GM03348 (cell line): ENCODE data around the gene TNFSF4.
A peak's percentile ranks its signal among the peaks of the same experiment; 100 is the strongest.
"Not testable (repeated sequence)": the region's sequence is repeated elsewhere in the genome, so short reads cannot be mapped to it uniquely, and the experiment has no call there.

Source experiments
- DNase-seq: peaks from one replicate; pipeline ENCODE4 v3.0.0; 2012; ENCODE audit warnings: low spot score

The TNFSF4 gene, protein sequence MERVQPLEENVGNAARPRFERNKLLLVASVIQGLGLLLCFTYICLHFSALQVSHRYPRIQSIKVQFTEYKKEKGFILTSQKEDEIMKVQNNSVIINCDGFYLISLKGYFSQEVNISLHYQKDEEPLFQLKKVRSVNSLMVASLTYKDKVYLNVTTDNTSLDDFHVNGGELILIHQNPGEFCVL

DNA sequence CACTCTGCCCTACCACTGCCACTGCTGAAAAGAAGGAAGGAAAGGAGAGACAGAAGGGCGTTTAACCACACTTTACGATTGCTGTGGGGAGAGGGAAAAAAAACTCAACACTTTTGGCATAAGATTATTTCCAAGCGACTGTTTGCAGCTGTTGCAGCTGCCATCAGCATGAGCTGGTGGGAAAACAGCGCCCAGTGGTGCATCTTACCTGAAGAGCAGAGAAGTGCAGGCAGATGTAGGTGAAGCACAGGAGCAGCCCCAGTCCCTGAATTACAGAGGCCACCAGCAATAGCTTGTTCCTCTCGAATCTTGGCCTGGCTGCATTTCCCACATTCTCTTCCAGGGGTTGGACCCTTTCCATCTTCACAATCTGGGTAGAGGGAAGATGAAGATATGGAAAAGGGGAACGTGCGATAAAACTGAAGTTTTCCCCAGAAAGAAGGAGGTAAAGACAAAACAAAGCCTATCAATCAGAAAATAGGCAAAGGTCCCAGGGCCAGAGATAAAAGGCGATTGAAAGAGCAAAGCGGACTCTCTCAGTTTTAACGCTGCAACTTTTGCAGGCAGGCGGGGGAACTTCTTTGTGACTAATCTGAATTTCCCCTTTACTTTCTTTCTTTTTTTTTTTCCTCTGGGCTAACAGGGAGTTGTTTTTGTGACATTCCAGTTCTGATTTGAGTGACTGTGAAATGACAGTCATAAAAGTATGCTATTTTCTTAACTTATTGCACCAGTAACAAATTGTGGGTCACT lies at the start of gene TNFSF4:
Gene TNFSF4, minus strand, starts transcription at position 516 of the 753 bp plus-strand sequence. Its CDS starts 155 bp downstream, at position 361.
- no peak for DNase-seq

DNA sequence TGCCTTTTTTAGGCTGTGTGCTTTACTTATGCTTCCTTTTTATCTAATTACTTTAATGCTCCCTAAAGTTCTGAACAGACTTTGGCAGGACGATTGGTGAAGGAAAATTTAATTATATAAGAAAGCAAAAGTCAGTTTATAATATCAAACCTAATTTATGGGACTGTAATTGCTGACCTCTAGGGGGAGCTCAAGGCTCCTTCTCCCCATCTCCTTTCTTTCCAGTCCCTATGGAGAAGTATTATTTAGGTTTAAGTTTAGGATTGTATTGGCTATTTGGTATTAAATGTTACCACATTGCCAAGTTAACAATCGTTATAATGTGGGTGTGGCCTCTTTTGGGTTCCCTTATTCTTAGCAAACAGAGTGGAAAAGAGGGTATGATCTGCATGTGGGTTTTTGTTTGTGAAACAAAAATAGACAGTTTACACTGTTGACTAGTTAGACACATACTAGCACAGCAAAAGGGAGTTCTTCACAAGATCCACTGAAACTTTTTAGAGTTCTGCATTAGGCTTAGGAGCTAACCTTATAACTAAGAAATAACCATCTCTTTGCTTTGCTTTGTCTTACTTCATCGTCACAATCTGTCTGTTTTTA lies 48.2 kb upstream of the TNFSF4 start:
- DNase-seq, result peak; percentile 65

DNA sequence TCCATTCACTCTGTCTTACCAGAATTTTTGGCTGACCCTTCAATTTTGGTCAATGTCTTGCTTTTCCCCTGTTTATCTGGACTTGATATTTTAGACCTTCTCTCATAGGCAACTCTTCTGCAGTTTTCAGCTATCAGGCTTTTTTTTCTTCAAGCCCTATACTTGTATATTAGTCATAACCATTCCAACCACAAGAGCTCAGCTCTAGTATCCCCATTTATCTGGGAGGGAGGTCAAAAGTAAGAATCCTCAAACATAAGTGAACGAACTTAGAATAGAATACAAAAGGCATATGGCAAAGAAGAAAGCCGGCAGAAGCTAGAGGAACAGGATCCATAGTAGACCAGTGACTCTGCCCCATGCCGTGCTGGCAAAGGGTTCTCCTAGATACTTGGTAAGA lies 45.9 kb upstream of the TNFSF4 start:
- DNase-seq, result peak; percentile 16

DNA sequence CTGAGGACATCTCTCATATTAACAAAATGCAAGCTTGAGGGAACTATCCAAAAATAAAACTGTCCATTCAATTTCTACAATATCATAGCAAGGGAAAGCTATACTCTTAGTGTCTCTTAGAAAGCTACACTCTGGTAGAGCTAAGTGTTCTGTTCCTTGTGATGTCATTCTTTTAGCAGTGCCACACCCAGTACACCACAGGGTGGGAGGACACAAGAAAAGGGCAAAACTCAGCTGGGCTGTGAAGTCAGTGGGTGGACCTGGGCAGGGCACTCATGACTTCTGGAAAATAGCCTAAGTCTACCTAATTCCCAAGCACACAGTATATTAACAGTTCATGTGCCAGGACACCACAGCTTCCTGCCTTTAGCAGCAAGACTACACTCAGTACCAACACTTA lies 42.2 kb upstream of the TNFSF4 start:
- DNase-seq, result peak; percentile 27

DNA sequence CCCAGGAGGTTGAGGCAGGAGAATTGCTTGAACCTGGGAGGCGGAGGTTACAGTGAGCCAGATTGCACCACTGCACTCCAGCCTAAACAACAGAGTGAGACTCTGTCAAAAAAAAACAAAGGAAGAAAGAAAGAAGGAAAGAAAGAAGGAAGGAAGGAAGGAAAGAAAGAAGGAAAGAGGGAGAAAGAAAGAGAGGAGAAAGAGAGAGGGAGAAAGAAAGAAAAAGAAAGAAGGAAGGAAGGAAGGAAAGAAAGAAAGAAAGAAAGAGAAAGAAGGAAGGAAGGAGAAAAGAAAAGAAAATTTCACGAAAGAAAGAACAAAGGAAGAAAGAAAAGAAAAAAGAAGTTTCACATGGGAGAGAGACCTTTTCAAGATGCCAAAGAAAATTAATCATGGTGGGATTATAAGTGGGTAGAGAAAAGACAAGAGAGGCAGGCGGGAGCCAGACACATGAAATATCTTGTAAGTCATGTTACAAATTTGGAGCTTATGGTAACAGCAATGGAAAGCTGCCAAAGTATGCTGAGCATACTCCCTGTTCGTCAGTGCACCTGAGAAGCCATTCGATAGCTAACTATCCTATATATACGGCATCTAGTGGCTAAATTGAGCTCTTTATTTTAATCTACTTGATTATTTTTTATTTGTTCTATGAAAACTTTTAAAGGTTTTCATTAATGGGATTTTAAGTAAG lies 41.3 kb upstream of the TNFSF4 start:
- DNase-seq, result no peak

DNA sequence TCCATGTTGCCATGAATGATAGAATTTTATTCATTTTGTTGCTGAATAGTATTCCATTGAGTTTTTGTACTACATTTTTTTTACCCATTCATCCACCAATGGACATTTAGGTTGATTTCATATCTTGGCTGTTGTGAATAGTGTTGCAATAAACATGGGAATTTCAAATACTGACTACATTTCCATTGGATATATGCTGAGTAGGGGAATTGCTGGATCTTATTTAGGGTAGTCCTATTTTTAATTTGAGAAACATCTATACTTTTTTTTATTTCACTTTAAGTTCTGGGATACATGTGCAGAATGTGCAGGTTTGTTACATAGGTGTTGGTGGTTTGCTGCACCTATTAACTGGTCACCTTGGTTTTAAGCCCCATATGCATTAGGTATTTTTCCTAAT lies 38.8 kb upstream of the TNFSF4 start:
- no peak for DNase-seq

DNA sequence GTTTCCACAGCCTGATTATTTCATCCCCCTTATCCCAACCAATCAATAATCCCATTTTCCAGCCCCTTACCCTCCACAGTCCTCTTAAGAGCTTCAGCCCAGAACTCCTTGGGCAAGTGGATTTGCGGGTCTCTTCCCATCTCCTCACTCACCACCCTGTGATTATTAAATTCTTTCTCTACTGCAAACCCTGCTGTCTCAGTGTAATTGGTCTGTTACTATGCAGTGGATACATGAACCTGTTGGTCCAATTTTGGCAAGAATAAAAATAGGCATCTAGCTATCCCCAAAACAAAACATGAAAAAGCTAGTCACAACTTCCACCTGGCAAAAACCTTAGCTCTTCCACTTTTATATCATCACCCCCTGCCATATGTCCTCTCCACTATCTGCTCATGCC lies 36.2 kb upstream of the TNFSF4 start:
- no peak for DNase-seq

DNA sequence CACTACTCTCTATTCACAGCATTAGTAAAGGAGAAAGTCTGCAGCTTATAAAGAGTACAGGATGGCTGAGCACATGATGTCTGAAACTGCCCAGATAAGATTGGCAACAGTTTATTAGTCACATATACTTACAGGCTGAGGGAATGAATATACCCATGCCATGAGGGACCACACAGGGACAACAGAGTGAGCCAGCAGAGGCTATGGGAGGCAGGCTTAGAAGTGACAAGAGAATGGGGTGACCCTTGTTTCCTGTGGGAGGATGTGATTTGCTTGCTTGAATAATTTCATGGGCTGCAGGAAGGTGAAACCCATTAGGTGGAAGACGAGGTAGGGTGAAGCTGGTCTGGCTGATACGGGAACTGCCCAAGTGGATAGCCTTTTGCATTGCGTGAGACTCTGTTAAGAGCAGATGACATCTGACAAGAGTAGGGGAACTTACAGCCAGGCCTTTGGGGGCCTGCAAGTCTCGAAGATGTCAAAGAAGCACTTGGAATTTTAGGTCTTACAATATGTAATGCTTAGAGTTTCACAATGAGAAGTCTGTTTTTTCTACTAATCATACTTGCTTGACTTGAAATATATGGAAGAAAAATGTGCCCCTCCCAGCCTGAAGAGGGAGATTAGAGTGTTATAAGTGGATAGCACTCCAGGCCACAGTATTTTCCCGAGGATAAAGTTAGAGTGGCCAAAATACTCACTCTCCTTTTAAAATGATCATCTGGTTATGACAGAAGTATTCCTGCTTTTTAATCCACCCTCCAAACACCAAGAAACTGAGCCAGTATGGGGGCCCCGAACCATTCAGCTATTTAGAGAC lies 34.6 kb upstream of the TNFSF4 start:
- DNase-seq, result no peak

DNA sequence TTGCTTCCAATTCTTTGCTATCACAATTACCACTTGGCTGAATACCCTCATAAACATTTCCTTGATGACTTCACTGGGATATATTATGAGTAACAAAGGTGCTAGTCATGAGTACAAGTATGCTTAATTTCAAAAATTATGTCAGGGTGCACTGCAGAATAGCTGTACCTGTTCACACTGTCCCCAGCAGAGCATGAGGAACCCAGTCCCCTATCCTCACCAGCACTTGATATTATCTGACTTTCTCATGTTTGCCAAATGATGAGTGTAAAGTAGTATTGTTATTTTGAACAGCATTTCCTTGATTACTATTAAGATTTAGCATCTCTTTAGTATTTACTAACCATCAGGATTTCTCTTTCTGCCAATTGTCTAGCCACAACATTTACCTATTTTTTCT lies 33.5 kb upstream of the TNFSF4 start:
- no peak for DNase-seq

DNA sequence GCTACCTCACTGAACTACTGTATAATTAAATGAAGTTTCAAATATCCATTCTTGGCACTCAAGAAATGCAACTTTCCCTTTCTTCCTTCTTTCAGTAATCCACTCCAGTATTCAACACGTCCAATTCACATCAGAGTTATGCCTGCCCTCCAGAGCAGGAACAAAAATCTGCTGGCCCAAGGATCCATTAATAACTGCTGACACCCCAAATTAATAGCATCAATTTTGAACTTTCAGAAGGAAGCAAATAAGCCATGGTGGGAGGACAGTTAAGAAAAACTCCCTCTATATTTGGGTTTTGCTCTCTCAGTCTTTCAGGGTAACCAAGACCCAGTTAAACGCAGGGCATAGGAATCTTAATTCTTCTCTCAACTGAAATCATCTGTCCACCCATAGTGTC lies 31.9 kb upstream of the TNFSF4 start:
- DNase-seq, result no peak

DNA sequence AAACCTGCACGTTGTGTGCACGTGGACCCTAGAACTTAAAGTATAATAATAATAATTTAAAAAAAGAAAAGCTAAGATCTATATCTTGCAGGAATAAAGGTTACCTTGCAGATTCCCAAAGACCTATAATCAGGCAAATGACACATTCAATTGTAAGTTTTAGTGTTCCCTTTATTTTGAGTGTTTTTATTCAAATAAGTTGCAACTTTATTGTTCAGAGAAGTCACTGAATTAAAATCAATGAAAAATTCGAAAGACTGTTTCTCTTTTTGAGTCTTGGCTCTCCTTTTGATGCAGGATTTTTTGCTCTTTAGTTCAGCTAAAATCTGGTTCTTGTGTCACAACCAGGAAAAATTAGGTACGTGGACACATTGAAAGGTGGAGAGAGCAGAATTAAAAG lies 27.8 kb upstream of the TNFSF4 start:
- no peak for DNase-seq

DNA sequence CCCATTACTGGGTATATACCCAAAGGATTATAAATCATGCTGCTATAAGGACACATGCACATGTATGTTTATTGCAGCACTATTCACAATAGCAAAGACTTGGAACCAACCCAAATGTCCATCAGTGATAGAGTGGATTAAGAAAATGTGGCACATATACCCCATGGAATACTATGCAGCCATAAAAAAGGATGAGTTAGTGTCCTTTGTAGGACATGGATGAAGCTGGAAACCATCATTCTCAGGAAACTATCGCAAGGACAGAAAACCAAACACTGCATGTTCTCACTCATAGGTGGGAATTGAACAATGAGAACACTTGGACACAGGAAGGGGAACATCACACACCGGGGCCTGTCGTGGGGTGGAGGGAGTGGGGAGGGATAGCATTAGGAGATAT lies 27.3 kb upstream of the TNFSF4 start:
- DNase-seq, result not testable (repeated sequence)

DNA sequence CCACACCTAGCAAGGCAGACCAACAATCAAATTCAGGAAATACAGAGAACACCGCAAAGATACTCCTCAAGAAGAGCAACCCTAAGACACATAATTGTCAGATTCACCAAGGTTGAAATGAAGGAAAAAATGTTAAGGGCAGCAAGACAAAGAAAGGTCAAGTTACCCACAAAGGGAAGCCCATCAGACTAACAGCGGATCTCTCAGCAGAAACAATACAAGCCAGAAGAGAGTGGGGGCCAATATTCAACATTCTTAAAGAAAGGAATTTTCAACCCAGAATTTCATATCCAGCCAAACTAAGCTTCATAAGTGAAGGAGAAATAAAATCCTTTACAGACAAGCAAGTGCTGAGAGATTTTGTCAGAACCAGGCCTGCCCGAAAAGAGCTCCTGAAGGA lies 21.9 kb upstream of the TNFSF4 start:
- DNase-seq, result not testable (repeated sequence)

DNA sequence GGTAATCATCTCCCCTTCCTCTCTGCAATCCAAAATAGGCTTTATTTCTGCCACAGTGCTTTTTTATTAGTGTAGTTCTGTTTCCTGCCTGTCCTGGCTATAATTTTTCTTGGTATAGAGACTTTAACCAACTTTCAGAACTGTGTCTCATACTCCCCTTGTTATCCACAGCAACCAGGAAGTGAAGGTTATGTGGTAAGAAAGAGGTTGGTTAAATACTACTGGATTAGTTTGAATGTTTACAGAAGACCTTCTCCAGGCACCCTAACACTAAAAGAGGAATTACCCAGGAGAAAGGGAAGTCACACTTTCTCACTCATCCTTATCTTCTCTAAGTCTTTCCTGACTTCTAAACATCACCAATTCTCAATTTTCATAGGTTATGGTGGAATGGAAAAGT lies 17.8 kb upstream of the TNFSF4 start:
- DNase-seq, result no peak

DNA sequence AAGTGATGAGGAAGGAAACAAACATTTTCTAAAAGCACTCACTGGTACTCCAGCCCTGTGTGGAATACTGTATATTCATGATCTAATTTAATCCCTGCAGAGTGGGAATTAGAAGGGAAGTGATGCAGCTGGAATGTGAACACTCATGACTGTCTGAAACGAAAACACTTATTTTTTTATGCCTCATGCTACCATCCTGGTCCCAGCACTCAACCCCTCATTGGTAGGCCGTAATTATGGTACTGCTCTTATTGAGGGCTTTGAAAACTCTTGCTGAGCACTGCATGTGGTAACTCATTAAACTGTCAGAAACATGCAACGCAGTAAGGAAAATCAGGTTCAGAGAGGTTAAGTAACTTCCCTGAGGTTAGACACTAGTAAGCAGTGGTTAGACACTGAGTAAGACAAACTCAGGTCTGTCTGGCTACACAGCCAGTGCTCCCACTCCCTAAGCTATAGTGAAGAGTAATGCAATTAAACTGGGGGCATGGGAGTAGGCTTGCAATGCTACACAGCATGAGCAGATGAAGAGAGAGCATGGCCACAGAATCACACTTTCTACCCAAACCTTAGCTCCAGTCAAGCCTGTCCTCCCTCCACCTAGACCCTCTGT lies 17.3 kb upstream of the TNFSF4 start:
- DNase-seq, result no peak

DNA sequence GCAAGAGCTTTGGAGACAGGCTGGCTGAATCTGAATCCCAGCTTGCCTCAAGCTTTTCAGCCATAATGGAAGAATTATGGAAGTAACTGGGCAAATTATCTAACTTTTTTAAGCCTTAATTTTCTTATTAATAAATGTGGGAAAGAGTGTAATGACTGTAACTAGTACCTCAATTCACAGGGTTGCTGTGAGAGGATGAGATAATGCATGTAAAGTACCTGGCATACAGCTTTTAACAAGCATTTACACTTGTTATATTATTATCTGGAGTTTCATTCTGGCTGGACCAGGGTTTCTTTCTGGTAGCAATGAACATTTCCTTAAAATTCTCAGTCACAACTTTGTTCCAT lies 15.9 kb upstream of the TNFSF4 start:
- DNase-seq, result no peak

DNA sequence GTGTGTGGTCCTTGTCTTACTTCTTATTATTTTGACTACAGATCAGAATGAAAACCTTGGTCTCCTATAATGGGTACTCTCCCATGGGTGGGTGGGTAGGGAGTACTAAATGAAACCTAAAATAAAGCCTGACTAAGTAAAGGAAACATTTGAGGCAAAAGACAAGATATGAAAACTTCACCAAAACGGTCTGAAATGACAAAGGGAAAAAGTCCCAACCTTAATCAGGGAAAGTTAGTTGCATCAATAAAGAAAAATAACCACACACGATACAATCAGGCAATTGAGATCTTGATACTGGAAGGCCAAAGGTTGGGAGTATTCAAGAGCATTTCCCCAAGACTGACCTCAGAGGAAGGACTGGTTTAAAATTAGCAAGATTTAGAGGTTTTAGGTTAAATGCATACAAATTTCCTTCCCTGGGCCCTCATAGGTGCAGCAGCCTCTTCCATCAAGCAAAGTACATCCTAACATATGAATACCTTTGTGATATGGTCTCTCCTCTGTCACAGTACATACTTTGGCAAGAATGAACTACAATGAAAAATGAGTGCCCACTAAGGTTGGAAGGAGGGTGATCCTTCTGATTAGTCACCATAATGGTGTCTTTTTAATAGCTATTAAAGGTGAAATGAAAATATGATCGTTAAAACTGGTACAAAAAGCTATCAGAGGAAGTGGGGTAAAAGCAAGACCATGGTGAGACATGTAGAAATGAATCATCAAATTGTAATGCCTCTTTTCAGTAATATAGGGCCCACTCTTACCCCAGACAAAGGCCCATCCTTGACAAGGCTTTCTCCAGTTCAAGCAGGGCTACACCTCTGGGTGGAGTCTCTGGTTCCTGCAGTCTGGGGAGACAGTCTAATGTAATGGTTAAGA lies 15.3 kb upstream of the TNFSF4 start:
- no peak for DNase-seq

DNA sequence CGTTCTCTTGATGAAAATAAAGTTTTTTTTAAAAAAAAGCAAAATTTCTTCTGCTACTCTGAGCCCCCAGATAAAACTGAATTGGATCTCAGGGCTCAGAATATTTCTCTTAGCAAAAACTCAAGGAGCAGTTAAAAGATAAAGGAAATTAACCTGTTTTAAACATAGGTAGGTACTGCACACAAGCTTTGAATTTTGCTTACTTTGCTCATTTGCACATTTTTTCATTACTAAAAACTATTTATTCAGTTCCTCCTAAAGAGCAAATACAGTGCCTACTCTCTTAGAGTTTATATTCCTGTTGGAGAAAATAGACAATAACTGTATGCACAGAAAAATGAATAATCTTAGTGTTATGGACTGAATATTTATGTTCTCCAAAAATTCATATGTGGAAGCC lies 13.0 kb upstream of the TNFSF4 start:
- no peak for DNase-seq

DNA sequence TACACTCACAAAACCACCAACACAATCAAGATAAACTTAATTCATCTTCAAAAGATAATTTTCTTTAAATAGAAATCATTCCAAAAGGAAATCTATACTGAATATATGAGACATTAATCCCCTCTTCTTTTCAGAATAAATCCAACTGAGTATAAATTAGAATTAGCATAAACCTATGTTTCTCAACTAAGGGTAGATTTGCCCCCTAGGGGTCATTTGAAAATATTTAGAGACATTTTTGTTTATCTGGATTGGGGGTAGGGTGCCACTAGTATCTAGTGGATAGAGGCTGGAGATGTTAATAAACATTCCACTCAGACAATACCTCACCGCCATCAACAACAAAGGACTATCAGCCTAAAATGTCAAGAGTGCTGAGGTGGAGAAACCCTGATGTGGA lies 6.5 kb upstream of the TNFSF4 start:
- DNase-seq, result no peak

DNA sequence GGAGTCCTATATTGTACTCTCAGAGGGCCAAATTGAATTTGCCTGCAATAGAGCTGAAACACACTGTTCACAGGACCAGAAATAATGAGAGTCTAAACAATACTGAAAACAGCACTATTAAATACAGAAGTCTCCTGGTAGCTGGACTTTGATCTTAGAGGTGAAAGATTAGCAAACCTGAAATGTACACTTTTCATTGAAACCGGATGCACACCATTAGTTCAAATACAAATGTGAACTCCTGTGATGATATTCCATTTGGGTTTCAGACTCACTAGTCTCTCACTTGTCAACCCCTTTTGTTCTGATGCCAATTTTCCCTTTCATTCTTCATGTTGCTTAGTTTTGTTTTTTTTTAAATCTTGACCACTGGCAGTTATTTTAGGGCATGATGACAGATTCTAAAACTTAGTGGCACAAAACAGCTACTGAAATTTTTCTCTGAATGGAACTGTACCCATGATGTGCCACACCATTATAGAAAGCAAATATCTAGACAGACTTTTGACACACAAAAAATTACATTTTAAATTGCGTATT lies 5.9 kb upstream of the TNFSF4 start:
- DNase-seq, result no peak
